ENCODE results near the gene DBI. TPM values are rescaled to one million over a fixed set of nuclear protein-coding genes. Genes with fewer than 3 reads are reported as not detected.
"Not testable (repeated sequence)": the region's sequence is repeated elsewhere in the genome, so short reads cannot be mapped to it uniquely, and the experiment has no call there.

The DBI gene
- polyA plus RNA-seq, 3 donors = 126 to 436 (median 398) TPM

DNA sequence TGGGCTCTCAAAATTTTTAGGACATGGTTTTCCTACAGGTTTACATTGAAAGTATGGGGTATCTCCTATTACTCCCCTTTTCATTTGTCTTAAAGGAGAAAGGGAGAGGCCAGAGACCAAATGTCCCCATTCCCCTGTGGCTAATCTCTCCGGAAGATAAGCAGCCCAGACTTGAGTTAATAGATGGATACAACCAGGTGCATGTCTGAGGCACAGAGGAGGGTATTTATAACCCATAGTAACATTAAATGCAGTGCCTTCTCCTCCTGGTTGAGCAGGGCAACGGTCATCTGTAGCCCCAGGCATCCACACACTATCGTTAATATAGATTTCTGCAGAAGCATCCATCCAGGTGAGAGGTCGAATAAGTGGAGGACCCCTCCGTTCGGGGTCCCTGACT, 9.6 kb downstream of the DBI start:
- H3K27me3 ChIP-seq (ENCODE audit: control insufficient read depth in 2 of 2, insufficient read depth in 2 of 2, low read length in 2 of 2); H4K20me1 ChIP-seq (ENCODE audit: insufficient read depth, low read length); intact Hi-C loops (cut with micrococcal nuclease); H2AFZ ChIP-seq (ENCODE audit: insufficient read depth, low read depth, low read length, poor library complexity, severe bottlenecking); H3K9ac ChIP-seq (ENCODE audit: insufficient read depth, low read length, poor library complexity, severe bottlenecking); H3K4me2 ChIP-seq (replicated peaks; ENCODE audit: extremely low read depth, low read length, poor library complexity, severe bottlenecking); H3K79me2 ChIP-seq (ENCODE audit: insufficient read depth, low read length); DNase-seq; H3K4me3 Mint-ChIP-seq; H3K4me3 ChIP-seq (replicated peaks in 1 of 3; ENCODE audit: low read depth in 2 of 3, low read length in 3 of 3); H3K27ac ChIP-seq (ENCODE audit: low read depth in 1 of 2, low read length in 2 of 2); H3K27me3 Mint-ChIP-seq (ENCODE audit: low read depth in 3 of 3); H3K4me1 Mint-ChIP-seq: not testable (repeated sequence)
- peaks cover 22 to 26% of the 10 kb centered on the region in 2 donors for H3K36me3 ChIP-seq (replicated peaks in 1 of 2; ENCODE audit: control insufficient read depth in 1 of 2, insufficient read depth in 2 of 2, low read length in 2 of 2)
- Mint-ChIP-seq H3K36me3 (peaks cover 33 to 36% of the 10 kb centered on the region in 2 donors), H3K9me3 (peaks cover 10 to 26% (median 18%) of the 10 kb centered on the region in 7 donors), H3K27ac (peak overlapping the region in 1 of 7 donors; percentile 52)
- WGBS (ENCODE audit: insufficient coverage) = 100% methylated on average over 3 of the region's 6 CpGs
- peaks cover 0 to 11% of the 10 kb centered on the region in 2 donors for H3K4me1 ChIP-seq (ENCODE audit: control insufficient read depth in 1 of 2, insufficient read depth in 2 of 2, low read length in 2 of 2)
- peaks cover 12 to 14% of the 10 kb centered on the region in 2 donors for H3K9me3 ChIP-seq (replicated peaks in 1 of 2; ENCODE audit: control insufficient read depth in 1 of 2, insufficient read depth in 1 of 2, low read length in 2 of 2)

DNA sequence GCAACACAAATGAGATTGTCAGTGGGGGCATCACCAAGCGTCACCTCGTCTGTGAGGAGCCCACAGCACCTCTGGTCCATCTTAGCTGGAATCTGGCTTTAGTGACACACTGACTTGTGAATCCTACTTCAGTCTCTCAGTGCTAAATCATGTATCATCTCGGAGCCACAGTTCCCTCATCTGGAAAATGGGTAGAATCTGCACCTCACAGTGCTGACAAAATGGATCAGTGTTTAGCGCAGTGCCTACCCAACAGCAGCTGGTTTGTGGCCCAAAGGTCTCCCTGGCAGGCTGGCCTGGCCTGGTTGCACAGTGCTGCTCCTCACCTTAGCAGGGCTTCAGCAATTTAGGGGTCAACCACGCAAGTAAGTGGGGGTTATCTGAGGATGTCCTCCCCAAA, 10.0 kb downstream of the DBI start:
- Histone ChIP-seq H3K9me3 (replicated peaks in 1 of 2; ENCODE audit: control insufficient read depth in 1 of 2, insufficient read depth in 1 of 2, low read length in 2 of 2) (peaks cover 12 to 14% of the 10 kb centered on the region in 2 donors), H3K36me3 (replicated peaks in 1 of 2; ENCODE audit: control insufficient read depth in 1 of 2, insufficient read depth in 2 of 2, low read length in 2 of 2) (peaks cover 18 to 22% of the 10 kb centered on the region in 2 donors), H3K4me1 (ENCODE audit: control insufficient read depth in 1 of 2, insufficient read depth in 2 of 2, low read length in 2 of 2) (peaks cover 0 to 11% of the 10 kb centered on the region in 2 donors), H3K79me2 (ENCODE audit: insufficient read depth, low read length) (no peaks in the 10 kb centered on the region), H3K27ac (ENCODE audit: low read depth in 1 of 2, low read length in 2 of 2) (no peak overlapping the region), H3K27me3 (ENCODE audit: control insufficient read depth in 2 of 2, insufficient read depth in 2 of 2, low read length in 2 of 2) (no peaks in the 10 kb centered on the region), H3K9ac (ENCODE audit: insufficient read depth, low read length, poor library complexity, severe bottlenecking) (no peak overlapping the region), H2AFZ (ENCODE audit: insufficient read depth, low read depth, low read length, poor library complexity, severe bottlenecking) (no peak overlapping the region), H3K4me3 (replicated peaks in 1 of 3; ENCODE audit: low read depth in 2 of 3, low read length in 3 of 3) (no peak overlapping the region), H3K4me2 (replicated peaks; ENCODE audit: extremely low read depth, low read length, poor library complexity, severe bottlenecking) (no peak overlapping the region), H4K20me1 (ENCODE audit: insufficient read depth, low read length) (no peaks in the 10 kb centered on the region)
- intact Hi-C loops (cut with micrococcal nuclease) = no loop called here
- WGBS (ENCODE audit: insufficient coverage) = 98% methylated on average over 5 of the region's 5 CpGs
- H3K4me3 Mint-ChIP-seq = no peak overlapping the region
- no peak for DNase-seq
- peaks cover 29 to 32% of the 10 kb centered on the region in 2 donors for H3K36me3 Mint-ChIP-seq
- peak overlapping the region in 1 of 7 donors; percentile 52 for H3K27ac Mint-ChIP-seq
- peaks cover 10 to 23% (median 18%) of the 10 kb centered on the region in 7 donors for H3K9me3 Mint-ChIP-seq
- H3K27me3 Mint-ChIP-seq (ENCODE audit: low read depth in 3 of 3) = peaks cover 0 to 2% (median 0%) of the 10 kb centered on the region in 3 donors
- TF ChIP-seq, protein P1, sequence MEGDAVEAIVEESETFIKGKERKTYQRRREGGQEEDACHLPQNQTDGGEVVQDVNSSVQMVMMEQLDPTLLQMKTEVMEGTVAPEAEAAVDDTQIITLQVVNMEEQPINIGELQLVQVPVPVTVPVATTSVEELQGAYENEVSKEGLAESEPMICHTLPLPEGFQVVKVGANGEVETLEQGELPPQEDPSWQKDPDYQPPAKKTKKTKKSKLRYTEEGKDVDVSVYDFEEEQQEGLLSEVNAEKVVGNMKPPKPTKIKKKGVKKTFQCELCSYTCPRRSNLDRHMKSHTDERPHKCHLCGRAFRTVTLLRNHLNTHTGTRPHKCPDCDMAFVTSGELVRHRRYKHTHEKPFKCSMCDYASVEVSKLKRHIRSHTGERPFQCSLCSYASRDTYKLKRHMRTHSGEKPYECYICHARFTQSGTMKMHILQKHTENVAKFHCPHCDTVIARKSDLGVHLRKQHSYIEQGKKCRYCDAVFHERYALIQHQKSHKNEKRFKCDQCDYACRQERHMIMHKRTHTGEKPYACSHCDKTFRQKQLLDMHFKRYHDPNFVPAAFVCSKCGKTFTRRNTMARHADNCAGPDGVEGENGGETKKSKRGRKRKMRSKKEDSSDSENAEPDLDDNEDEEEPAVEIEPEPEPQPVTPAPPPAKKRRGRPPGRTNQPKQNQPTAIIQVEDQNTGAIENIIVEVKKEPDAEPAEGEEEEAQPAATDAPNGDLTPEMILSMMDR (IDR thresholded peaks at IDR 0.05) = no peak
- H3K4me1 Mint-ChIP-seq = peaks cover 3% of the 10 kb centered on the region
